Peyer's patch (tissue), 4 donors: Measurements from ENCODE around the gene PTF1A. TPM values are rescaled to one million over a fixed set of nuclear protein-coding genes. Genes with fewer than 3 reads are reported as not detected.

ENCODE experiments used
- DNase-seq, 3 donors: peaks; one replicate each; pipeline ENCODE4 v3.0.0-alpha.2; 2017 to 2019
- H3K27ac ChIP-seq, 4 donors: fragments of 200-600 bp; sonication (generic); one replicate each; pipeline ENCODE4 v1.5.1; 2016 to 2019
- H3K27me3 ChIP-seq, 2 donors: fragments of 200-600 bp; sonication (generic); one replicate each; pipeline ENCODE4 v1.5.1; 2019
- H3K36me3 ChIP-seq, 3 donors: fragments of 200-600 bp; sonication (generic); one replicate each; pipeline ENCODE4 v1.5.1; 2016 to 2019
- H3K4me1 ChIP-seq, 4 donors: fragments of 200-600 bp; sonication (generic); one replicate each; pipeline ENCODE4 v1.5.1; 2016 to 2019
- H3K4me3 ChIP-seq, 4 donors: fragments of 200-600 bp; sonication (generic); 1 replicate in 3 of 4; 2 replicates in 1 of 4; pipeline ENCODE4 v1.5.1; 2016 to 2019; ENCODE audit warnings: mild to moderate bottlenecking in 1 of 4
- H3K9me3 ChIP-seq, 4 donors: fragments of 200-600 bp; sonication (generic); one replicate each; pipeline ENCODE4 v1.5.1; 2016 to 2019; ENCODE audit warnings: mild to moderate bottlenecking in 1 of 4
- POLR2A ChIP-seq, 2 donors: fragments of 450-650 bp; IDR thresholded peaks; one replicate each; pipeline ENCODE4 v1.5.1; 2017; ENCODE audit warnings: antibody characterized with exemption in 2 of 2, mild to moderate bottlenecking in 2 of 2, moderate library complexity in 2 of 2
- total RNA-seq, 4 donors: library from RNA; depleted of rRNA; stranded (reverse); fragments of >200 nt; gene quantifications; one replicate each; pipeline ENCODE4 v1.1.0, GENCODE V29; 2016
- TF ChIP-seq, protein P1 (sequence below), 6 experiments: fragments of 450-650 bp in 4 of 6; fragments of 200-600 bp in 2 of 6; sonication (generic) in 1 of 6; IDR thresholded peaks; one replicate each; pipeline ENCODE4 v1.5.1; 2017 to 2019; ENCODE audit warnings: antibody characterized with exemption in 6 of 6, mild to moderate bottlenecking in 3 of 6, moderate library complexity in 1 of 6

Gene PTF1A
- total RNA-seq, 4 donors from 2014 or later = not detected

DNA sequence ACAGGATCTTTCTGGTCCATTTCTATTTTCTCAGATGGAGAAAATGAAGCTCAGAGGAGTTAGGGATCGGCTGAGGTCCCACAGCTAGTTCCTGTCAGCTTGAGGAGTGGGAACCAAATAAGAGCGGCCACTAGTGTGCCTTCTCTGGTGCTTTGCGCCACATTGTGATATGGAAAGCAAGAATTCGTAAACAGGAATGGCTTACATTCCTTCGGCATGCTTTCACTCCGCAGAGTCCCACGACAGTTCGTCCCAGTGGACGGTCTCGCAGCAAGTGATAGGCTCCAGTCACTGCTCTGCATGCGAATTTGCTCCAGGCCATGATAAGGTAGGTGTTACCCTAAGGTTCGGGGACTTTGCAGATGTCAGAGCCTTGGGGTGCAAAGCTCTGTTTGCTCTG lies 41.5 kb upstream of the PTF1A start:
- Histone ChIP-seq H3K36me3 (no peaks in the 10 kb centered on the region), H3K27me3 (no peaks in the 10 kb centered on the region), H3K27ac (no peak overlapping the region), H3K4me3 (no peak overlapping the region), H3K4me1 (no peaks in the 10 kb centered on the region), H3K9me3 (no peaks in the 10 kb centered on the region)
- DNase-seq = no peak
- no peak for TF ChIP-seq POLR2A (IDR thresholded peaks at IDR 0.05)
- TF ChIP-seq, protein P1, sequence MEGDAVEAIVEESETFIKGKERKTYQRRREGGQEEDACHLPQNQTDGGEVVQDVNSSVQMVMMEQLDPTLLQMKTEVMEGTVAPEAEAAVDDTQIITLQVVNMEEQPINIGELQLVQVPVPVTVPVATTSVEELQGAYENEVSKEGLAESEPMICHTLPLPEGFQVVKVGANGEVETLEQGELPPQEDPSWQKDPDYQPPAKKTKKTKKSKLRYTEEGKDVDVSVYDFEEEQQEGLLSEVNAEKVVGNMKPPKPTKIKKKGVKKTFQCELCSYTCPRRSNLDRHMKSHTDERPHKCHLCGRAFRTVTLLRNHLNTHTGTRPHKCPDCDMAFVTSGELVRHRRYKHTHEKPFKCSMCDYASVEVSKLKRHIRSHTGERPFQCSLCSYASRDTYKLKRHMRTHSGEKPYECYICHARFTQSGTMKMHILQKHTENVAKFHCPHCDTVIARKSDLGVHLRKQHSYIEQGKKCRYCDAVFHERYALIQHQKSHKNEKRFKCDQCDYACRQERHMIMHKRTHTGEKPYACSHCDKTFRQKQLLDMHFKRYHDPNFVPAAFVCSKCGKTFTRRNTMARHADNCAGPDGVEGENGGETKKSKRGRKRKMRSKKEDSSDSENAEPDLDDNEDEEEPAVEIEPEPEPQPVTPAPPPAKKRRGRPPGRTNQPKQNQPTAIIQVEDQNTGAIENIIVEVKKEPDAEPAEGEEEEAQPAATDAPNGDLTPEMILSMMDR (IDR thresholded peaks at IDR 0.05) = no peak

DNA sequence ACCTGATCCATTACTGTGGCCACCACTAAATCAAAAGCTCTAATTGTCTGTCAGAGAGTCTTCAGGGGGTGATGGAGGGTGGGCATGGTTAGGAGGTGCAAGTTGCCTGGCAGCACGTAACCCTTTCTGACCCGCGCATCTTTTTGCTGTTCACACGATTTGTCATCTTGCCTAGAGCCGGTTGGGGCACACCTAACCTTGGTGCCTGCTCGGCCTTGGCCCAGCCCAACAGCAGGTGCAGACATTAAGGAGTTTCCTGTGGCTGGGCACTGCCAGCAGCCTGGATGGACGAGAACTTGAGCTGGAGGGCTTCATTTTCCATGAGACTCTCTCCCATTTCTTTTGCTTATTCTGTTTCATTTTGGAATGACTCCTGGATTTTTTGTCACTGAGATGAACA lies 41.0 kb upstream of the PTF1A start:
- TF ChIP-seq, protein P1 (IDR thresholded peaks at IDR 0.05) = no peak
- TF ChIP-seq POLR2A (IDR thresholded peaks at IDR 0.05) = no peak
- Histone ChIP-seq H3K36me3 (no peaks in the 10 kb centered on the region), H3K4me1 (no peaks in the 10 kb centered on the region), H3K9me3 (no peaks in the 10 kb centered on the region), H3K4me3 (no peak overlapping the region), H3K27me3 (no peaks in the 10 kb centered on the region), H3K27ac (no peak overlapping the region)
- no peak for DNase-seq

- no peak for DNase-seq
- TF ChIP-seq, protein P1 (IDR thresholded peaks at IDR 0.05) = no peak
- no peak for TF ChIP-seq POLR2A (IDR thresholded peaks at IDR 0.05)
- Histone ChIP-seq H3K27ac (no peak overlapping the region), H3K9me3 (no peaks in the 10 kb centered on the region), H3K36me3 (no peaks in the 10 kb centered on the region), H3K4me1 (no peaks in the 10 kb centered on the region), H3K4me3 (no peak overlapping the region), H3K27me3 (no peaks in the 10 kb centered on the region)
These were observed 36.9 kb upstream of the PTF1A start for GRCh38 chr10:23155169-23155568.

DNA sequence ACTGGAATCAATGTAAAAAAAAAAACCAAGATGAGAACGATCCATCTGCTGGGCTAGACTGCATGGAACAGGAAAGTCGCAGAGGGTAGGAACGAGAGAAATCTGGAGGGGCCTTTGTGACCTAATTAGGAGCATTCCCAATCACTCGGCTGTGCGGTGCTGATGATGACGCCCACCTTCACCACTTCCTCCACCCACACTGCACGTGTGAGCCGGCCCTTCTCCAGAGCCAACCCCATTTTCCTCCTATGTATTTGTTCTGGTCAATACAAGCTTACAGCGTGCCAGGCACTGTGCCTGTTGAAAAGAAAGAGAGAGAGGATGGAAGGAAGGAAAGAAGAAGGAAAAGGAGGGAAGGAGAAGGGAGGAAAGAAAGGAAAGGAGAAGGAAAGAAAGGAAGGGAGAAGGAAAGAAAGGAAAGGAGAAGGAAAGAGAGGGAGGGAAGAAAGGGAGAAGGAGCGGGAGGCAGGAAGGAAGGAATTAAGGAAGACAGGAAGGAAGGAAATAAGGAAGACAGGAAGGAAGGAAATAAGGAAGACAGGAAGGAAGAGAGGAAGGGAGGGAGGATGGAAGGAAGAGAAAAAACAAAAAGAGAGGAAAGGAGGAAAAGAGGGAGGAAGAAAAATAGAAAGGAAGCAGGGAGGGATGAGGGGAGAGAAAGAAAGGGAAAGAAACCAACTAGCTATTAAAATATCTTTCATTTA lies 35.5 kb upstream of the PTF1A start:
- H3K36me3 ChIP-seq = no peaks in the 10 kb centered on the region
- no peaks in the 10 kb centered on the region for H3K27me3 ChIP-seq
- H3K4me1 ChIP-seq = no peaks in the 10 kb centered on the region
- TF ChIP-seq POLR2A (IDR thresholded peaks at IDR 0.05) = no peak
- TF ChIP-seq, protein P1 (IDR thresholded peaks at IDR 0.05) = no peak
- DNase-seq = no peak
- H3K9me3 ChIP-seq = no peaks in the 10 kb centered on the region
- no peak overlapping the region for H3K4me3 ChIP-seq
- no peak overlapping the region for H3K27ac ChIP-seq

- H3K27me3 ChIP-seq = no peaks in the 10 kb centered on the region
- H3K4me3 ChIP-seq = no peak overlapping the region
- no peak overlapping the region for H3K27ac ChIP-seq
- H3K9me3 ChIP-seq = no peaks in the 10 kb centered on the region
- no peaks in the 10 kb centered on the region for H3K36me3 ChIP-seq
- no peaks in the 10 kb centered on the region for H3K4me1 ChIP-seq
- DNase-seq = no peak
- TF ChIP-seq, protein P1 (IDR thresholded peaks at IDR 0.05) = no peak
- TF ChIP-seq POLR2A (IDR thresholded peaks at IDR 0.05) = no peak
These were observed 34.9 kb upstream of the PTF1A start for GRCh38 chr10:23157239-23157681.
